GM19238 (cell line): ENCODE results near the gene NDUFS8.

Experiments used
- DNase-seq: peaks from one replicate; pipeline ENCODE4 v3.0.0; 2011; ENCODE audit warnings: low spot score; ENCODE audit not compliant: insufficient read length

NDUFS8 gene

GRCh38 chr11:68002938-68003845 is 27.3 kb upstream of the NDUFS8 start:
- peak; percentile 63 for DNase-seq

- peak; percentile 91 for DNase-seq
Observed at GRCh38 chr11:68003846-68004550, 26.5 kb upstream of the NDUFS8 start, which contains the start of gene UNC93B1. UNC93B1 (minus strand) TSS chr11:68004097; CDS start chr11:68004043, 54 bp downstream.

GRCh38 chr11:68004551-68005335 is 25.7 kb upstream of the NDUFS8 start:
- no peak for DNase-seq

DNA sequence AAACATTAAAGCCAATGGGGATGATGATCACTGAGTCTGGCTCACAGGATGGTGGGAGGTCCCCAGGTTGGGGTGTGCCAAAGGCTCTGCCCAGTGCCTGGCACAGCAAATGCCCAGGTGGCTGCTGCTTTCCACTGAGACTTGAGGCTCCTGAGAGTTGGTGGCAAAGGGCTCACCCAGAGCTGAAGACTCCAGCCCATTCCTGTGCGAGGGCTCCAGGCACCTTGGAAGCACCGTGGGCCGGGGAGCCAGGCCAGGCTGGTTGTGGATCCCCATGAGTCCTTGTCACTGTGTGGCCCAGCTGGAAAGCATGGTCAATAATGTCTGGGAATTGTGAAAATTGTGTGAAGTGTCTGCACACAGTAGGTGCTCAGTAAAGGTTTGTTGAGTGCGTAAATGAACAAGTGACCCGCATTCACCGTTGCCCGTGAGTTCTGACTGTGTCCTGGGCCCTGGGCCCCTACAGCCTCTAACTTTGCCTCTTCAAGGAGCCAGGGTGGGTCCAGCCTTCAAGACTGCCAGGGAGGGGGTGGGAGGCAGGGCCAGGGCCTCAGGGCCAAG is 23.8 kb upstream of the NDUFS8 start:
- no peak for DNase-seq

DNA sequence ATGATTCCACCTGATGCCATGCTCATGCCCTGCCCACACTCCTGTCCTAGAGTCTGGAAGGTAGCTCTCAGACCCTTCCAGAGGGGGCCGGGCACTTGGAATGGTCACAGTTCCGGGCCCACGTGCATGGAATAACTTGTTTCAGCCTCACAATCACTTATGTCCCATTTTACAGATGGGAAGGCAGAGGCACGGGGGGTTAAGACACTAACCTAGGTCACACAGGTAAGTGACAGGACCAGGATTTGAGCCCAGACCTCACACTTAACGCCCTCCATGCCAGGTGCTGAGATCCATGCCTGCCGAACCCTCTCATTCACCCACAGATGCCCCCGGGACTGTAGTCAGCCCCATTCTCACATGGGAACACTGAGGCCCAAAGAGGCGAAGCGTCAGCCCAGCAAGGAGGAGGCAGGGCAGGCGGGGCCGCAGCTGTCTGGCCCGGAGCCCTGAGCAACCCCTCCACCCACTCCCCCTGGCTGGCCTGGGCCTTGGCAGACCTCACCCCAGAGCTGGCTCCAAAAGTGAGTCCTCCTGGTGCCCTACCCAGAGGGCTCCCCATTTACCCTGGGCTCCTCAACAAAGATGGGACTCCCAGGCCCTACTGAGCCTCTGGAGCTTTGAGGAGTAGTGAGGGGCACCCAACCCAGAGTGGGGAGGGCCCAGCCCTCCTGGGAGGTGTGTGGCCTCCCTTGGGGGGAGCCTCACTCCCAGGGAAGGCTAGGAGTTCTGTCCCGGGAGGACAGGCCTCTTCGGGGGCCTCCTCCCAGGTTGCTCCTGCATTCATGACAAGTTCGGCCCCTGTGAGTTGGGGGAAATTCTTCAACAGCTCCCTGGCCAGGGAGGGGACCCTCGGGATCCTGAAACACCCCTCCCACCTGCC is 22.7 kb upstream of the NDUFS8 start:
- DNase-seq, result no peak

DNA sequence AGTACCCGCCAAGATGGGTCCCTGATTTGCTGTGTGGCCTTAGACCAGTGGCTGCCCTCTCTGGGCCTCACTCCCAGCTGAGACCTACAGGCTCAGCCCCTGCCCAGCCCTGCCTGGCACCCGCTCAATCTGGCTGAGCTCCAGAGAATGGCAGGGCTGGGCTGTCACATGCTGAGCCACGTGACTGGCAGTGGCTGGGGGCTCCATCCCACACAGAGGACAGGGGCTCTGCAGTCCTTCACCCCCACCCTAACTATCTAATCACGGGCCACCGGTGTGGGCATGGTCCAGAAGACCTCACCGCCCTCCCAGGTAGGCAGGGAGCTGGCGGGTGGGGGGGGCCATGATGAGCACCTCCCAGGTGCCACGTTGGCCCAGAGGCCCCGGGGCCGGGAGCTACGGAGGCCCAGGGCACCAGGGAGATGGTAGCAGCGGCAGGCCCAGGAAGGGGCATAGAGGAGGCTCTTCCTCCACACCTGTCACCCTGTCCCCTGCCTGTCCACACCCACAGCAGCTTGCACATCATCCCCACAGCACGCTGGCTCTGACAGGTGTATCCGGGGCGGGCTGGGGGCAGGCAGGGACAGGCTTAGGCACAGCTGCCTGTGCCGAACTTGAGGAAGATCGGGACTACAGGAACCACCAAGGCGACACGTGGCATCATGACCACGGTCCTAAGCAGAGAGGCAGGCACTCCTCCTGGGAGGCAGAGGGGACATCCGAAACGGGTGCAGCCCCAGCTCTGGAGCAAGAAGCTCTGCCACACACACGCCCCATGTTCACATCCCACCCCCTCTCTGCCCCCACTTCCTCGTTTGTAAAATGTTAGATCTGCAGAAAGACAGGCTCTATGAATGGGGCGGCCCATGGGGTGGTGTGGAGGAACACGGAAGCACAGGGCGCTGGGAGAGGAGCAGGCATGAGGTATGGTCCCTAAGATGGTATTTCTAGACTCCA is 21.8 kb upstream of the NDUFS8 start:
- no peak for DNase-seq

GRCh38 chr11:68009391-68010089 is 20.9 kb upstream of the NDUFS8 start:
- DNase-seq, result no peak

DNA sequence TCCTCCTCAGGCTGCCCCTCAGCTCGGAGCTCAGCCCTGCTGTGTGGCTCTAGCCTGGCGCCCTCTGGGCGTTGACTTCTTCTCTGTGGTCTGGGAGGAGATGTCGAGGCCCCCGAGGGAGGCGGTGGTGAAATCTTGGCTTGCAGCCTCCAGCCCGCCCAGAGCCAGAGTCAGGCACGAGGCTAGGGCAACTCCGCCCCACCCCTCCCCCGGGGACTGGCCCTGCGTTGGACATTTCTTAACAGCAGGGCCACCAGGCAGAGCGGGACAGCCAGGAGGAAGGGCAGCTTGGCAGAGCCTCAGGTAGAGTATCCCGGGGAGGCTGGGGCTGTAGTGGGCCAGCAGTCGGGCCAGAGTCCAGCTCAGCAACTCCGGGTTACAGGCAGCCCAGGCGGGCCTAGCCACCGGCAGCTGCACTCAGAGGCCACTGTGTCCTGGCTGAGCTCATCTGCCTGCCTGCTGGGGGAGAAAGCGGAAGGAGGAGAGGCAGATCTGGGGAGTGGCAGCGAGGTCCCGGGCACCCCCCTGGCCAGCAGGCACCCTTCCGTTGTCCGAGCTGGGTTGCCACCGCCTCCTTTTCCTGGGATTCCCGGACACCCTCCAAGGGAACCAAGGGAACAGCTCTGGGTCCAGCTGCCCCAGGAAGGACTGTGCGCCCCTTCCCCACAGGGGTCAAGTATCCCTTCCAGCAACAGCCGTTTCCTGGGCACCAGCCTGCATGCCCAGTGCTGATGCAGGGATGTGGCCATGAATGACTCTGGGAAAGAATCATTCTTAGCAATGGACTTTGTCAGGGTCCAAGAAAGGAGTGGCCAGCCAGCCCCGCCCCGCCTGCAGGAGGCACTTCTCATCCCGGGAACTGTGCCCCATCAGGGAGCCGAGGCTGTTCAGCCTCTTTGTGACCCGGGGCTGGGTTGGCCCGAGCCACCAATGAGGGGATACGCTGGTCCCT is 20.1 kb upstream of the NDUFS8 start, which contains the start of gene ALDH3B1:
TSS of gene ALDH3B1 (plus strand) at position 238 of the 952 bp plus-strand sequence. CDS start 4,971 bp downstream, outside the sequence.
- no peak for DNase-seq

DNA sequence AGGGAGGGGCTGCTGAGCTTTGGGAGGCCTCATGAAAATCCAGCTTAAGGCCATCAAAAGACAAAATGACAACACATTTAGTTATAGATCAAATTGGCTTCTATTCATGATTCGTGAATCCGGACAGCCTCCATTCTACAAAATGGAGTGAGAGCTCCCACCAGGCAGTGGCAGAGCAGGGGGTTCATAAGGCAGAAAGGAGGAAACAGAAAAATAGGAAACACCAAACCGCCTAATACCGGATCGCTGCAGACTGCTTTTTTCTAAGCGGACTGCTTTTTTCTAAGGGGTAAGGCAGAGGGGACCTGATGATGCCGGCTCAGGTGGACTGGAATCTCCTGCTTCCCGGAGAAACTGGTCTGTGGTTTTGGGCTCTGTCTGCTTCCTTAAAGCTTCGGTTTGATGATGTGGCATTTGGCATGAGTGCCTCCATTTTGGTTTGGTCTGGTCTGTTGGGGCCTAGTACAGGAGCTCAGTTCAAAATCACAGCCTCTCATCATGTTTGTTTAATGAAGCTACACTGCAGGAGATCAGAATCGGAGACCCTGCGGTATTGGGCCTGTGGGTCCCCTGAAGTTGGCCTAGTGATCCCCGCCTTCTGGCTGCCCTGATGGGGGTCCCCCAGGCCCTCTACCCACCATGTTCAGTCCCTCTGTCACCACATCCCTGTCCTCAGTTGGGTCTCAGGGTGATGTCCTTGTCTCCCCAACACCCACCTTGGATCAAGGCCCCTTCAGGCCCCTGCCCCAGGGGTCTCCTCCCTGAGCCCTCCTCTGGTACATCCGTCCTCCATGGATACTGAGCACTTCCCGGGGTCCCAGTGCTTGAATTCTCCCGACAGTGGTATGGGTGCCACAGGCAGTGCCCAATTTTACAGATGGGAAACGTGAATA is 19.2 kb upstream of the NDUFS8 start:
- DNase-seq, result no peak

GRCh38 chr11:68012044-68012842 is 18.2 kb upstream of the NDUFS8 start:
- DNase-seq, result no peak

DNA sequence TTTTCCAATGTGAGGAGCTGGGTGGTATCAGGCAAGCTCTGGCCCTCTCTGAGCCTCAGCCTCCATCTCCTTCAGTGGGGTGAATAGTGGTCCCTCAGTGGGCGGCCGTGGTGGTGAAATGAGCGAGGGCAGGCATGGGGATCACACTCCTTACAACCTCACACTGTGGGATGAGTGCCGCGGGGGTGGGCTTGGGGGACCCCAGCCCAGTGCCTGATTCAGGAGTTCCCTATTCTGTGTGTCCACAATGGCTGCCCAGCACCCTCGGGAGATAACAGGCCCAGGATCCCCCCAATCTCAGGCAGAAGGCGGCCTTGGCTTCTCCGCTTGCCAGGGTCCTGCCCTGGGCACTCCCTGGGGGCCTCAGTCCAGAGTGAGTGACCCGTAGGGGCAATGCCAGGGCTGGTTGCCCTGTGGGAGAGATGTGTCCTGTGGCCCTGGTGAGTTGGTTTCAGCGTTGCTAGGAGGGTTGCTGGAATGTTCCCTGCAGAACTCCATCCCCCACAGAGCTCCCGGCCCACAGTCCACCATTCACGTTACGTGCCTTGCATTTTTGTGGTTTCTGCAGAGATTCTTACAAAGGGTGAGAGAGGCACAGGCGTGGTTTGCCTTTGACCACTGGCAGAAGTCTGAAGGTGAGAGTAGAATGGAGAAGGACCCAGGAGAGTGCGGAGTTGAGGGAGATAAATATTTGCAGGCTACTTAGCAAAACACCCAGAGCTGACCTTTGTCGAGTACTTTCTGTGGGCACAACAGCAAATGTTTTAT is 17.5 kb upstream of the NDUFS8 start:
- no peak for DNase-seq

GRCh38 chr11:68013611-68014156 is 16.8 kb upstream of the NDUFS8 start:
- DNase-seq, result no peak

- no peak for DNase-seq
Observed at GRCh38 chr11:68014157-68014946, 16.1 kb upstream of the NDUFS8 start.
